Measurements from ENCODE around the gene HAUS8.
A peak's percentile ranks its signal among the peaks of the same experiment; 100 is the strongest.
"Not testable (repeated sequence)": the region's sequence is repeated elsewhere in the genome, so short reads cannot be mapped to it uniquely, and the experiment has no call there.

The HAUS8 gene

GRCh38 chr19:17097593-17098126 is 22.4 kb upstream of the HAUS8 start:
- H3K36me3 ChIP-seq (ENCODE audit: control insufficient read depth, insufficient read depth, low read length, severe bottlenecking): peaks cover 11% of the 10 kb centered on the region
- H3K9ac ChIP-seq (ENCODE audit: low read length): peak overlapping the region; percentile 69
- peak; percentile 70 for DNase-seq (ENCODE audit: low read depth)
- H3K4me1 ChIP-seq (ENCODE audit: control insufficient read depth, insufficient read depth, low read length): peaks cover 39% of the 10 kb centered on the region
- no peaks in the 10 kb centered on the region for H3K27me3 ChIP-seq (replicated peaks; ENCODE audit: control insufficient read depth, insufficient read depth, low read length)
- H3K4me3 ChIP-seq (ENCODE audit: low read length): peak overlapping the region; percentile 8
- H3K9me3 ChIP-seq (ENCODE audit: control insufficient read depth, low read length): no peaks in the 10 kb centered on the region

DNA sequence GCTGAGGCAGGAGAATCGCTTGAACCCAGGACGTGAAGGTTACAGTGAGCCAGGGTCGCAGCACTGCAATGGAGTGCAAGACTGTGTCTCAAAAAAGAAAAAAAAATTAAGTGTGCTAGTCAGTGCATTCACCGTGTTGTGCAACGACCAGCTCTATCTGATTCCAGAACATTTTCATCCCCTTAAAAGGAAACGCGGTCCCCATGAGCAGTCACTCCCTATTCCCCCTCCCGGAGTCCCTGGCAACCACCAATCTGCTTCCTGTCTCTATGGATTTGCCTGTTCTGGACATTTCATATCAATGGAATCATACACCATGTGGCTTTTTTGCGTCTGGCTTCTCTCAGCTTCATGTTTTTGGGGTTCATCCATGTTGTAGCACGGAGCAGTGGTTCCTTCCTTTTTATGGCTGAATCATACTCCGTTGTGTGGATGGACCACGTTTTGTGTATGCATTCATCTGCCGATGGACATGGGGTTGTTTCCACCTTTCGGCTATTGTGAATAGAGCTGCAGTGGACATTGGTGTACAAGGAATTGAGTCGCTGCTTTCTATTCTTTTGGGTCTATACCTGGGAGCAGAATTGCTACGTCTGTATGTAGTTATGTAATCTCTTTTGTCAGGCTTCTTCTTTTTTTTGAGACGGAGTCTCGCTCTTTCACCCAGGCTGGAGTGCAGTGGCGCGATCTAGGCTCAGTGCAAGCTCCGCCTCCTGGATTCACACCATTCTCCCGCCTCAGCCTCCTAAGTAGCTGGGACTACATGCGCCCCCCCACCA is 20.1 kb upstream of the HAUS8 start:
- Histone ChIP-seq H3K9ac (ENCODE audit: low read length) (peak overlapping the region; percentile 84), H3K9me3 (ENCODE audit: control insufficient read depth, low read length) (no peaks in the 10 kb centered on the region), H3K36me3 (ENCODE audit: control insufficient read depth, insufficient read depth, low read length, severe bottlenecking) (peaks cover 2% of the 10 kb centered on the region), H3K4me3 (ENCODE audit: low read length) (peak overlapping the region; percentile 47), H3K27me3 (replicated peaks; ENCODE audit: control insufficient read depth, insufficient read depth, low read length) (no peaks in the 10 kb centered on the region), H3K4me1 (ENCODE audit: control insufficient read depth, insufficient read depth, low read length) (peaks cover 41% of the 10 kb centered on the region)
- DNase-seq (ENCODE audit: low read depth): no peak

- DNase-seq (ENCODE audit: low read depth): not testable (repeated sequence)
- peaks cover 47% of the 10 kb centered on the region for H3K4me1 ChIP-seq (ENCODE audit: control insufficient read depth, insufficient read depth, low read length)
Observed at GRCh38 chr19:17094694-17095093, 19.4 kb upstream of the HAUS8 start.

DNA sequence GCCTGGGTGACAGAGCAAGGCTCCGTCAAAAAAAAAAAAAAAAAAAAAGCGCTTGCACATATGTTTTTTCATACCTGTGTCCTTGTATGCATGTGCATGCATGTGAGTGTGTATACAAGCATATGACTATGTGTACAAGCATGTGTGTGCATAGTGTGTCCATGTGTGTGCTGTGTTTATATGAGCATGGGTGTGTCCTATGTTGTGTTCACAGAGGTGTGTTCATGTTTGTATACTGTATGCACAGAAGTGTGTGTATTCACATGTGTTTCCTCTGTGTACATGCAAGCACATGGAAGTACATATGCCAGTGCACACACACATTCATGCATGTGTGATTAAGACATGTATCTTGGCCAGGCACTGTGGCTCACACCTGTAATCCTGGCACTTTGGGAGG is 17.4 kb upstream of the HAUS8 start:
- Histone ChIP-seq H3K9ac (ENCODE audit: low read length) (no peak overlapping the region), H3K9me3 (ENCODE audit: control insufficient read depth, low read length) (no peaks in the 10 kb centered on the region), H3K36me3 (ENCODE audit: control insufficient read depth, insufficient read depth, low read length, severe bottlenecking) (peaks cover 2% of the 10 kb centered on the region), H3K27me3 (replicated peaks; ENCODE audit: control insufficient read depth, insufficient read depth, low read length) (no peaks in the 10 kb centered on the region), H3K4me3 (ENCODE audit: low read length) (no peak overlapping the region), H3K4me1 (ENCODE audit: control insufficient read depth, insufficient read depth, low read length) (peaks cover 45% of the 10 kb centered on the region)
- DNase-seq (ENCODE audit: low read depth): no peak

More at GRCh38 chr19:17094694-17095093, 19.4 kb upstream of the HAUS8 start:
- H3K4me3 ChIP-seq (ENCODE audit: low read length): peak overlapping the region; percentile 43
- H3K27me3 ChIP-seq (replicated peaks; ENCODE audit: control insufficient read depth, insufficient read depth, low read length); H3K9me3 ChIP-seq (ENCODE audit: control insufficient read depth, low read length); H3K36me3 ChIP-seq (ENCODE audit: control insufficient read depth, insufficient read depth, low read length, severe bottlenecking): not testable (repeated sequence)
- H3K9ac ChIP-seq (ENCODE audit: low read length): peak overlapping the region; percentile 84

- Histone ChIP-seq H3K9me3 (ENCODE audit: control insufficient read depth, low read length) (no peaks in the 10 kb centered on the region), H3K36me3 (ENCODE audit: control insufficient read depth, insufficient read depth, low read length, severe bottlenecking) (peaks cover 2% of the 10 kb centered on the region), H3K4me3 (ENCODE audit: low read length) (no peak overlapping the region), H3K27me3 (replicated peaks; ENCODE audit: control insufficient read depth, insufficient read depth, low read length) (no peaks in the 10 kb centered on the region), H3K9ac (ENCODE audit: low read length) (no peak overlapping the region), H3K4me1 (ENCODE audit: control insufficient read depth, insufficient read depth, low read length) (peaks cover 37% of the 10 kb centered on the region)
- DNase-seq (ENCODE audit: low read depth): no peak
Observed at GRCh38 chr19:17091758-17092333, 16.6 kb upstream of the HAUS8 start.

DNA sequence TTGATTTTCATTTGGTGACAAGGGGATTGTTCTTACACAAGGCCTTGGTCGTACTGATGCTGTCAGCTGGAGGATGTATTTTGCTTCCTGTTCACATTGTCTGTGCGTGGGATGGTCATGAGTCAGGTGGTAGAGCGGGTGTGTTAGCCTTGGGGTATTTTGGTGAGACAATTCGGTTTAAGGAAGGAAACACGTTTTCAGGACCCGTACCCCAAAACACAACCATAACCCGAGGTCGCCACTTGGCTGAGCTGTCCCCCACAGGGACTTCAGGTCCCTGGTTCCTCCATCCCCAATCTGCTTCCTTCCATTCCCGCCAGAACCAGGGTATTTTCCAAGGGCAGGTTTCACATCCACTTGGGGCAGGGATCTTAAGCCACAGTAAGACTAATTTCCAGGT is 15.3 kb upstream of the HAUS8 start:
- no peak overlapping the region for H3K4me3 ChIP-seq (ENCODE audit: low read length)
- H3K4me1 ChIP-seq (ENCODE audit: control insufficient read depth, insufficient read depth, low read length): peaks cover 29% of the 10 kb centered on the region
- peaks cover 2% of the 10 kb centered on the region for H3K36me3 ChIP-seq (ENCODE audit: control insufficient read depth, insufficient read depth, low read length, severe bottlenecking)
- DNase-seq (ENCODE audit: low read depth): no peak
- no peaks in the 10 kb centered on the region for H3K9me3 ChIP-seq (ENCODE audit: control insufficient read depth, low read length)
- H3K9ac ChIP-seq (ENCODE audit: low read length): no peak overlapping the region
- no peaks in the 10 kb centered on the region for H3K27me3 ChIP-seq (replicated peaks; ENCODE audit: control insufficient read depth, insufficient read depth, low read length)

- Histone ChIP-seq H3K36me3 (ENCODE audit: control insufficient read depth, insufficient read depth, low read length, severe bottlenecking) (peaks cover 2% of the 10 kb centered on the region), H3K4me3 (ENCODE audit: low read length) (no peak overlapping the region), H3K4me1 (ENCODE audit: control insufficient read depth, insufficient read depth, low read length) (peaks cover 15% of the 10 kb centered on the region), H3K27me3 (replicated peaks; ENCODE audit: control insufficient read depth, insufficient read depth, low read length) (no peaks in the 10 kb centered on the region), H3K9me3 (ENCODE audit: control insufficient read depth, low read length) (no peaks in the 10 kb centered on the region), H3K9ac (ENCODE audit: low read length) (no peak overlapping the region)
- DNase-seq (ENCODE audit: low read depth): no peak
Observed at GRCh38 chr19:17088552-17088951, 13.3 kb upstream of the HAUS8 start.

DNA sequence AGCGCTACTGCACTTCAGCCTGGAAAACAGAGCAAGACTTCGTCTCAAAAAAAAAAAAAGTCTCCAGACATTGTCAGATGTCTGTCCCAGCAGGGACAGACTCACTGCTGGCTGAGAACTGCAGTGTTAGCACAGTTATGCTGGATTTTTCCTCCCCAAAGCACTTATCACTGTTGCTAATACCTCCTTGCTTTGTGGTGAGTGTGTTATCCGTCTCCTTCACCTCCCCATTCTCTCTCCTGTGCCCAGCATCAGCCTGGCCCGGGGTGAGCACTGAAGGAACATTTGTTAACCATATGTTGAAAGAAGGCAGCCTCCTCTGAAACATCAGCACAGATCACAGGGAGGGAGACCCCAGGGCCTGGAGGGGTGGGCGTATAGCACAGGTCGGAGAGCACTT is 11.6 kb upstream of the HAUS8 start:
- H3K36me3 ChIP-seq (ENCODE audit: control insufficient read depth, insufficient read depth, low read length, severe bottlenecking): no peaks in the 10 kb centered on the region
- no peaks in the 10 kb centered on the region for H3K9me3 ChIP-seq (ENCODE audit: control insufficient read depth, low read length)
- H3K27me3 ChIP-seq (replicated peaks; ENCODE audit: control insufficient read depth, insufficient read depth, low read length): no peaks in the 10 kb centered on the region
- H3K4me1 ChIP-seq (ENCODE audit: control insufficient read depth, insufficient read depth, low read length): peaks cover 23% of the 10 kb centered on the region
- H3K4me3 ChIP-seq (ENCODE audit: low read length): no peak overlapping the region
- peak overlapping the region; percentile 2 for H3K9ac ChIP-seq (ENCODE audit: low read length)
- DNase-seq (ENCODE audit: low read depth): no peak

DNA sequence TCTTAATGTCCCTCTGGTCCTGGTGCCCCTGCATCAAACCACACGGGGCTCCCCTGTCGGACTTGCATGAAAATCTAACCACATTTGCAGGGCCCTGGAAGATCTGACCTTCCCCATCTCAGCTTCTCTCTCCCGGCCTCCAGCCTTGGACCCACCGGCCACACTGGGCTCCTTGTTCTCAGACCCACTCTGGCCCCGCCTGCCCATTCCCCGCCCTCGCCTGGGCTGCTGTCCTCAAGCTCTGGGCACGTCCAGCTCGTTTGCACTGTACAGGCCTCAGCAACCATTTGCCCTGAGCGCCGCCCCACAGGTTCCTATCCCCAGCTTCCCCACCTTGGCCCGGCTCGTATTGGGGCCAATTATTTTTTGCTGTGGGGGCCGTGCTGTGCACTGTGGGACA is 10.9 kb upstream of the HAUS8 start:
- Histone ChIP-seq H3K9me3 (ENCODE audit: control insufficient read depth, low read length) (no peaks in the 10 kb centered on the region), H3K4me1 (ENCODE audit: control insufficient read depth, insufficient read depth, low read length) (peaks cover 26% of the 10 kb centered on the region), H3K36me3 (ENCODE audit: control insufficient read depth, insufficient read depth, low read length, severe bottlenecking) (no peaks in the 10 kb centered on the region), H3K4me3 (ENCODE audit: low read length) (no peak overlapping the region), H3K9ac (ENCODE audit: low read length) (no peak overlapping the region), H3K27me3 (replicated peaks; ENCODE audit: control insufficient read depth, insufficient read depth, low read length) (no peaks in the 10 kb centered on the region)
- no peak for DNase-seq (ENCODE audit: low read depth)

- DNase-seq (ENCODE audit: low read depth): no peak
- H3K27me3 ChIP-seq (replicated peaks; ENCODE audit: control insufficient read depth, insufficient read depth, low read length): no peaks in the 10 kb centered on the region
- H3K9me3 ChIP-seq (ENCODE audit: control insufficient read depth, low read length): no peaks in the 10 kb centered on the region
- no peaks in the 10 kb centered on the region for H3K36me3 ChIP-seq (ENCODE audit: control insufficient read depth, insufficient read depth, low read length, severe bottlenecking)
- peak overlapping the region; percentile 47 for H3K9ac ChIP-seq (ENCODE audit: low read length)
- no peak overlapping the region for H3K4me3 ChIP-seq (ENCODE audit: low read length)
- H3K4me1 ChIP-seq (ENCODE audit: control insufficient read depth, insufficient read depth, low read length): peaks cover 46% of the 10 kb centered on the region
Observed at GRCh38 chr19:17081672-17082630, 6.7 kb upstream of the HAUS8 start.

GRCh38 chr19:17080440-17080801 is 5.2 kb upstream of the HAUS8 start:
- H3K27me3 ChIP-seq (replicated peaks; ENCODE audit: control insufficient read depth, insufficient read depth, low read length): no peaks in the 10 kb centered on the region
- peaks cover 50% of the 10 kb centered on the region for H3K4me1 ChIP-seq (ENCODE audit: control insufficient read depth, insufficient read depth, low read length)
- DNase-seq (ENCODE audit: low read depth): no peak
- no peaks in the 10 kb centered on the region for H3K36me3 ChIP-seq (ENCODE audit: control insufficient read depth, insufficient read depth, low read length, severe bottlenecking)
- H3K9ac ChIP-seq (ENCODE audit: low read length): peak overlapping the region; percentile 94
- H3K4me3 ChIP-seq (ENCODE audit: low read length): peak overlapping the region; percentile 70
- H3K9me3 ChIP-seq (ENCODE audit: control insufficient read depth, low read length): no peaks in the 10 kb centered on the region
